ENCODE data around the gene SLC19A3. TPM values are rescaled to one million over a fixed set of nuclear protein-coding genes. Genes with fewer than 3 reads are reported as not detected.
"Not testable (repeated sequence)": the region's sequence is repeated elsewhere in the genome, so short reads cannot be mapped to it uniquely, and the experiment has no call there.

The SLC19A3 gene
- total RNA-seq, 1 donor from 2014 or later = not detected

GRCh38 chr2:227759411-227760118, 41.7 kb upstream of the SLC19A3 start:
- H3K27me3 Mint-ChIP-seq (ENCODE audit: unreplicated experiment) = no peaks in the 10 kb centered on the region
- no peaks in the 10 kb centered on the region for H3K9me3 Mint-ChIP-seq (ENCODE audit: unreplicated experiment)
- peaks cover 4% of the 10 kb centered on the region for H3K4me1 Mint-ChIP-seq (ENCODE audit: unreplicated experiment)
- no peak for DNase-seq (ENCODE audit: extremely low spot score, unreplicated experiment)
- H3K4me3 Mint-ChIP-seq (ENCODE audit: unreplicated experiment) = no peak overlapping the region
- TF ChIP-seq, protein P1, sequence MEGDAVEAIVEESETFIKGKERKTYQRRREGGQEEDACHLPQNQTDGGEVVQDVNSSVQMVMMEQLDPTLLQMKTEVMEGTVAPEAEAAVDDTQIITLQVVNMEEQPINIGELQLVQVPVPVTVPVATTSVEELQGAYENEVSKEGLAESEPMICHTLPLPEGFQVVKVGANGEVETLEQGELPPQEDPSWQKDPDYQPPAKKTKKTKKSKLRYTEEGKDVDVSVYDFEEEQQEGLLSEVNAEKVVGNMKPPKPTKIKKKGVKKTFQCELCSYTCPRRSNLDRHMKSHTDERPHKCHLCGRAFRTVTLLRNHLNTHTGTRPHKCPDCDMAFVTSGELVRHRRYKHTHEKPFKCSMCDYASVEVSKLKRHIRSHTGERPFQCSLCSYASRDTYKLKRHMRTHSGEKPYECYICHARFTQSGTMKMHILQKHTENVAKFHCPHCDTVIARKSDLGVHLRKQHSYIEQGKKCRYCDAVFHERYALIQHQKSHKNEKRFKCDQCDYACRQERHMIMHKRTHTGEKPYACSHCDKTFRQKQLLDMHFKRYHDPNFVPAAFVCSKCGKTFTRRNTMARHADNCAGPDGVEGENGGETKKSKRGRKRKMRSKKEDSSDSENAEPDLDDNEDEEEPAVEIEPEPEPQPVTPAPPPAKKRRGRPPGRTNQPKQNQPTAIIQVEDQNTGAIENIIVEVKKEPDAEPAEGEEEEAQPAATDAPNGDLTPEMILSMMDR (IDR thresholded peaks at IDR 0.05) = no peak
- no peak overlapping the region for H3K27ac Mint-ChIP-seq (ENCODE audit: unreplicated experiment)
- H3K36me3 Mint-ChIP-seq (ENCODE audit: unreplicated experiment) = no peaks in the 10 kb centered on the region

GRCh38 chr2:227756261-227756660, 38.4 kb upstream of the SLC19A3 start:
- H3K36me3 Mint-ChIP-seq (ENCODE audit: unreplicated experiment); H3K27me3 Mint-ChIP-seq (ENCODE audit: unreplicated experiment); H3K9me3 Mint-ChIP-seq (ENCODE audit: unreplicated experiment); H3K4me1 Mint-ChIP-seq (ENCODE audit: unreplicated experiment); DNase-seq (ENCODE audit: extremely low spot score, unreplicated experiment); H3K27ac Mint-ChIP-seq (ENCODE audit: unreplicated experiment); H3K4me3 Mint-ChIP-seq (ENCODE audit: unreplicated experiment): not testable (repeated sequence)

GRCh38 chr2:227748079-227748478, 30.3 kb upstream of the SLC19A3 start:
- no peak overlapping the region for H3K4me3 Mint-ChIP-seq (ENCODE audit: unreplicated experiment)
- no peaks in the 10 kb centered on the region for H3K36me3 Mint-ChIP-seq (ENCODE audit: unreplicated experiment)
- no peak for DNase-seq (ENCODE audit: extremely low spot score, unreplicated experiment)
- H3K4me1 Mint-ChIP-seq (ENCODE audit: unreplicated experiment) = no peaks in the 10 kb centered on the region
- peaks cover 11% of the 10 kb centered on the region for H3K27me3 Mint-ChIP-seq (ENCODE audit: unreplicated experiment)
- no peaks in the 10 kb centered on the region for H3K9me3 Mint-ChIP-seq (ENCODE audit: unreplicated experiment)
- TF ChIP-seq, protein P1 (IDR thresholded peaks at IDR 0.05) = peak; percentile 36
- H3K27ac Mint-ChIP-seq (ENCODE audit: unreplicated experiment) = no peak overlapping the region

DNA sequence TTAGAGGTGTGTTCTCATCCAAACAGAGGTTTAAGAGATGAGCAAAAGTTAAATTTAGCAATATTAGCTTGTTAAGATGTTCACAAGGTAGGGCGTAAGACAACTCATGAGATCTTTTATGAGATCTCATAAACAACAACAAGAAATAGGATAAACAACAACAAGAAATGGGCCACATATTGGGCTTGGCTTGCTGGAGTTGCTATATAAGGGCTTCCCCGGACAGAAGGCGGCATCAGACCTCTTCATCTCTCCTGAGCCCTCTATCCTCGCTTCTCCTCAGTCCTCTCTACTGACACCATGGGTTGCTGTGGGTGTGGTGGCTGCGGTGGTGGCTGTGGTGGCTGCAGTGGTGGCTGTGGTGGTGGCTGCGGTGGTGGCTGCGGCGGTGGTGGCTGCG, 27.8 kb upstream of the SLC19A3 start, which contains the start of gene SCYGR8:
Gene SCYGR8 (plus strand): TSS at position 301 of the 400 bp plus-strand sequence. CDS start 0 bp downstream, at position 301.
- peaks cover 11% of the 10 kb centered on the region for H3K27me3 Mint-ChIP-seq (ENCODE audit: unreplicated experiment)
- H3K9me3 Mint-ChIP-seq (ENCODE audit: unreplicated experiment) = no peaks in the 10 kb centered on the region
- no peak for DNase-seq (ENCODE audit: extremely low spot score, unreplicated experiment)
- no peaks in the 10 kb centered on the region for H3K4me1 Mint-ChIP-seq (ENCODE audit: unreplicated experiment)
- H3K4me3 Mint-ChIP-seq (ENCODE audit: unreplicated experiment) = no peak within 1 kb of the TSS
- TF ChIP-seq, protein P1 (IDR thresholded peaks at IDR 0.05) = no peak
- H3K27ac Mint-ChIP-seq (ENCODE audit: unreplicated experiment) = no peak within 1 kb of the TSS
- H3K36me3 Mint-ChIP-seq (ENCODE audit: unreplicated experiment) = no peaks in the 10 kb centered on the region

DNA sequence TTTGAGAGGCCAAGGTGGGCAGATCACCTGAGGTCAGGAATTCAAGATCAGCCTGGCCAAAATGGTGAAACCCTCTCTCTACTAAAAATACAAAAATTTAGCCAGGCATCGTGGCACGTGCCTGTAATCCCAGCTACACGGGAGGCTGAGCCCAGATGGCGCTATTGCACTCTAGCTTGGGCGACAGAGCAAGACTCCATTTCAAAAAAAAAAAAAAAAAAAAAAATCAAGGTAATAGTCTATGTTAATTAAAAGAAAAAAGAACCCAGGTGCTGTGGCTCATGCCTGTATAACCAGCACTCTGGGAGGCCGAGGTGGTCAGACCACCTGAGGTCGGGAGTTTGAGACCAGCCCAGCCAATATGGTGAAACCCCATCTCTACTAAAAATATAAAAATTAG, 22.9 kb upstream of the SLC19A3 start:
- H3K36me3 Mint-ChIP-seq (ENCODE audit: unreplicated experiment); H3K27ac Mint-ChIP-seq (ENCODE audit: unreplicated experiment); H3K9me3 Mint-ChIP-seq (ENCODE audit: unreplicated experiment); H3K4me1 Mint-ChIP-seq (ENCODE audit: unreplicated experiment); DNase-seq (ENCODE audit: extremely low spot score, unreplicated experiment); H3K4me3 Mint-ChIP-seq (ENCODE audit: unreplicated experiment); H3K27me3 Mint-ChIP-seq (ENCODE audit: unreplicated experiment): not testable (repeated sequence)
- TF ChIP-seq, protein P1 (IDR thresholded peaks at IDR 0.05) = peak; percentile 17

All from osteocyte (in vitro differentiated cells).